HepG2 (cell line): ENCODE data around the gene ACADVL. TPM values are rescaled to one million over a fixed set of nuclear protein-coding genes. Genes with fewer than 3 reads are reported as not detected.

Experiments used
- ARNTL ChIP-seq: sonication (generic); formaldehyde crosslinking; IDR thresholded peaks from 2 replicates; pipeline ENCODE4 v1.4.0; 2020; ENCODE audit warnings: mild to moderate bottlenecking, missing genetic modification reagents
- ATF1 ChIP-seq: IDR thresholded peaks from 2 replicates; pipeline ENCODE4 v1.6.1; 2016; ENCODE audit warnings: mild to moderate bottlenecking, control low read depth
- GATAD1 ChIP-seq: IDR thresholded peaks from 2 replicates; pipeline ENCODE4 v1.6.1; 2016; ENCODE audit warnings: missing genetic modification reagents, missing compliant biosample characterization
- HOXA5 ChIP-seq: sonication (generic); formaldehyde crosslinking; IDR thresholded peaks from 2 replicates; pipeline ENCODE4 v1.4.0; 2020; ENCODE audit warnings: missing genetic modification reagents
- NFE2L1 ChIP-seq: sonication (generic); formaldehyde crosslinking; IDR thresholded peaks from 2 replicates; pipeline ENCODE4 v1.4.0; 2020; ENCODE audit warnings: missing genetic modification reagents, mild to moderate bottlenecking, borderline replicate concordance
- RCOR2 ChIP-seq: IDR thresholded peaks from 2 replicates; pipeline ENCODE4 v1.6.1; 2016; ENCODE audit warnings: missing biosample characterization, missing genetic modification reagents
- SP4 ChIP-seq: sonication (generic); formaldehyde crosslinking; IDR thresholded peaks from 2 replicates; pipeline ENCODE4 v1.8.1; 2023; ENCODE audit warnings: mild to moderate bottlenecking, missing genetic modification reagents
- ZMAT3 ChIP-seq: sonication (generic); formaldehyde crosslinking; conservative IDR thresholded peaks from 2 replicates; pipeline ENCODE4 v1.7.0; 2021; ENCODE audit warnings: missing genetic modification reagents
- ZNF232 ChIP-seq: sonication (generic); formaldehyde crosslinking; IDR thresholded peaks from 2 replicates; pipeline ENCODE4 v1.4.0; 2020; ENCODE audit warnings: missing genetic modification reagents, borderline replicate concordance
- ZNF281 ChIP-seq: sonication (generic); formaldehyde crosslinking; IDR thresholded peaks from 2 replicates; pipeline ENCODE4 v1.4.0; 2020; ENCODE audit warnings: missing genetic modification reagents, borderline replicate concordance
- ZNF292 ChIP-seq: sonication (generic); formaldehyde crosslinking; IDR thresholded peaks from 2 replicates; pipeline ENCODE4 v1.8.1; 2022; ENCODE audit warnings: mild to moderate bottlenecking, low read depth, missing genetic modification reagents, borderline replicate concordance
- ZNF318 ChIP-seq: sonication (generic); formaldehyde crosslinking; IDR thresholded peaks from 2 replicates; pipeline ENCODE4 v1.4.0; 2020; ENCODE audit warnings: mild to moderate bottlenecking, missing genetic modification reagents
- ZNF607 ChIP-seq: sonication (generic); formaldehyde crosslinking; IDR thresholded peaks from 2 replicates; pipeline ENCODE4 v1.5.1; 2020; ENCODE audit warnings: missing genetic modification reagents, mild to moderate bottlenecking, borderline replicate concordance
- ZNF713 ChIP-seq: sonication (generic); formaldehyde crosslinking; IDR thresholded peaks from 2 replicates; pipeline ENCODE4 v1.4.0; 2020; ENCODE audit warnings: mild to moderate bottlenecking, missing genetic modification reagents
- polyA plus RNA-seq, 8 experiments: library from polyadenylated mRNA; depleted of rRNA in 3 of 8; stranded (reverse) in 7 of 8; unstranded in 1 of 8; fragments of >200 nt; fragmentation: Illumina TruSeq in 4 of 8; extraction: Trizol in 4 of 8; gene quantifications; 2 replicates each; pipeline versions ENCODE4 v1.2.1 to v1.2.3, GENCODE V29; 2011 to 2016; ENCODE audit warnings: low read depth in 4 of 8, missing spikeins in 1 of 8, mixed read lengths in 1 of 8; ENCODE audit not compliant: insufficient read depth in 1 of 8
- total RNA-seq, 5 experiments: library from RNA; depleted of rRNA; stranded (reverse); fragments of >200 nt; fragmentation: Illumina TruSeq; extraction: Trizol; gene quantifications; 2 replicates each; pipeline ENCODE4 v1.2.3, GENCODE V29; 2016; ENCODE audit warnings: low read depth in 1 of 5
- TF ChIP-seq, protein P1 (sequence below): sonication (generic); formaldehyde crosslinking; IDR thresholded peaks from 2 replicates; pipeline ENCODE4 v1.4.0; 2020; ENCODE audit warnings: missing genetic modification reagents

The ACADVL gene
- total and polyA plus RNA-seq, 2 of the 13 experiments (the other 11 are each of a cell fraction or from before 2014, with no cell fraction given): 219 to 412 TPM

- TF ChIP-seq ZNF318 (CRISPR knock-in tag): no peak
- peak; percentile 26; the same call in 1 of the 2 replicates for TF ChIP-seq HOXA5 (CRISPR knock-in tag)
- TF ChIP-seq, protein P1, sequence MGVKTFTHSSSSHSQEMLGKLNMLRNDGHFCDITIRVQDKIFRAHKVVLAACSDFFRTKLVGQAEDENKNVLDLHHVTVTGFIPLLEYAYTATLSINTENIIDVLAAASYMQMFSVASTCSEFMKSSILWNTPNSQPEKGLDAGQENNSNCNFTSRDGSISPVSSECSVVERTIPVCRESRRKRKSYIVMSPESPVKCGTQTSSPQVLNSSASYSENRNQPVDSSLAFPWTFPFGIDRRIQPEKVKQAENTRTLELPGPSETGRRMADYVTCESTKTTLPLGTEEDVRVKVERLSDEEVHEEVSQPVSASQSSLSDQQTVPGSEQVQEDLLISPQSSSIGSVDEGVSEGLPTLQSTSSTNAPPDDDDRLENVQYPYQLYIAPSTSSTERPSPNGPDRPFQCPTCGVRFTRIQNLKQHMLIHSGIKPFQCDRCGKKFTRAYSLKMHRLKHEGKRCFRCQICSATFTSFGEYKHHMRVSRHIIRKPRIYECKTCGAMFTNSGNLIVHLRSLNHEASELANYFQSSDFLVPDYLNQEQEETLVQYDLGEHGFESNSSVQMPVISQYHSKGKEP (CRISPR knock-in tag): no peak
- 0 out of 2 replicates have a peak, but pooled peaks have one; percentile 19 for TF ChIP-seq ZNF292 (CRISPR knock-in tag)
- no peak for TF ChIP-seq ZNF232
- TF ChIP-seq ZNF713 (CRISPR knock-in tag): no peak
- TF ChIP-seq GATAD1 (CRISPR knock-in tag): no peak
- TF ChIP-seq ZNF607: peak; percentile 32; the same call in 1 of the 2 replicates
- TF ChIP-seq ZNF281 (CRISPR knock-in tag): peak; percentile 28; the same call in 1 of the 2 replicates
- 0 out of 2 replicates have a peak, but pooled peaks have one; percentile 28 for TF ChIP-seq ATF1 (CRISPR knock-in tag)
- no peak for TF ChIP-seq ZMAT3 (CRISPR knock-in tag)
- peak; percentile 75; the same call in 1 of the 2 replicates for TF ChIP-seq SP4
- TF ChIP-seq ARNTL: no peak
- TF ChIP-seq RCOR2: 0 out of 2 replicates have a peak, but pooled peaks have one; percentile 16
- no peak for TF ChIP-seq NFE2L1
These were observed 39.2 kb downstream of the ACADVL start (continued) for GRCh38 chr17:7258731-7259554.
